NCI-H2081 (cell line): ENCODE results near the gene ARMC8.
A peak's percentile ranks its signal among the peaks of the same experiment; 100 is the strongest.
"Not testable (repeated sequence)": the region's sequence is repeated elsewhere in the genome, so short reads cannot be mapped to it uniquely, and the experiment has no call there.

Experiments
- DNase-seq, 2 experiments: peaks; one replicate each; lab custom pipeline; 2025; lab: John Stamatoyannopoulos, UW

ARMC8 gene

DNA sequence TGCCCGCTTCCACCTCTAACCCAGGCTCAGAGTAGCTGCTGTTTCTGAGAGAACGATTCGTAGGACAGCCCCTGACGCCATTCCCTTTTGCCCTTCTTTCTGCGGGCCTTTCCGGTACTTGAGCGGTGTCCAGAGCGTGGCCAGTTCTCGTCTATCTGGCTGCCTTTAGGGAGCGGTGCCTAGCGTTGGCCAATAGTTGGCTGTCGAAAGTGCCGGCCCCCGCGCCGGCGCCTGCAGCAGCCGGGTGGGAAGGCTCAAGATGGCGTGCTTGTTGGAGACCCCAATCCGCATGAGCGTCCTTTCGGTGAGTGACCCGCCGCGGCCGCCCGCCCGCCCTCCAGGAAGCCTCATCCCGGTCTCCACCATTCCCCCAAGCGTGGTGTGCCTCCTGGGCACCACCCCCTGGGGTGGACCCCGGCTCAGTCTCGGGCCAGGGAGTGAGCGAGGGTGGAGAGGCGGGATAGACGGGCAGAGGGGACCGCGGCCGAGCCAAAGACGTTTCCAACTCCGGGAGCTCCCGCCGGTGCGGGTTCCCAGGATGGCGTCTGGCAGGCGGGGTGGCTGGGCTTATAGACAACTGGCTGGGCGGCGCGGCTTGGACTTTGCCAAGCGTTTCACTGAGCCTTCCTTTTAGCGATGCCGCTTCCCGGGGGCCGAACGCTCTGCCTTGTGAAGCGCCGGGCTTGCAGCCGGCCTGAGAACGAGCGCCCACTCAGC lies at the start of gene ARMC8:
Gene ARMC8 (plus strand): TSS at position 6 of the 717 bp plus-strand sequence. CDS start 254 bp downstream, at position 260.
- peak; percentile 56 to 68 for DNase-seq

DNA sequence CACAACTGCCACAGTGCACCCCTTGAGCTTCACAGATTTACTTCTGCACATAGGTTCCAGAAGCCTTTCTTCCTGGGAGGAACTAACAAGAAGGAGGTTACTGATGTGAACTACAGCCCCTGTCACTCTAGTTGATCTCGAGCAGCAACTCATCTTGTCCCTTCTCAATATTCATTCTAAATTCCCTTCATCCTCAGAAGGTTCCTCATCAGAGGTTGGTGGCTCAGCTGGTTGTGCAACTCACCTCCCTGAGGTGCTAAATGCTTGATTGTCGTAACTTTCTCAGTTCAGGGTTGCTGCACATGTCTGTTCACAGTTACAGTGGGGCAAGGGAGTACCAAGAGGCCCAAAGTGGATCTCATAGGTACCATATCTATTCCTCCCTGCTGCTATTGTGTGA lies 49.2 kb upstream of the ARMC8 start:
- no peak for DNase-seq

- no peak for DNase-seq
Measured at GRCh38 chr3:138139691-138140090, 47.4 kb upstream of the ARMC8 start.

GRCh38 chr3:138140940-138141339 lies 46.2 kb upstream of the ARMC8 start:
- no peak for DNase-seq

GRCh38 chr3:138142181-138142580 lies 44.9 kb upstream of the ARMC8 start:
- not testable (repeated sequence) for DNase-seq

DNA sequence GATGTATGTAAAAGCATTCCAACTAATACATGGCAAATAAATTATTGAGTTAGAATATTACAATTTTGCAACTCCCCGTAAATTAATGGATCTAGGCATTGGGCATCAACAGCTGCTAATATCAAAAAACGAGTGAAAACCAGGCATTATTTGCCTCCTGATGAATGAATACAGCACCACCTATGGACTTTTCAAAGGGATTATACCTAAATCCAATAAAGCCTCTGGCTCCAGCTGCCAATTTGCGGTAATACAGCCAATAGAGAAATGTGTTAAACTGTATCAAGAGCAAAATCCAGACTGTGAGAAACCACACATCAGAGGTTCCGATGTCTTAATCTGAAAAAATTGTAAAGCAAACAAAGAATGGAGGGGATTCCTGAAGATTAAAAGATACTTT lies 38.6 kb upstream of the ARMC8 start:
- no peak for DNase-seq

DNA sequence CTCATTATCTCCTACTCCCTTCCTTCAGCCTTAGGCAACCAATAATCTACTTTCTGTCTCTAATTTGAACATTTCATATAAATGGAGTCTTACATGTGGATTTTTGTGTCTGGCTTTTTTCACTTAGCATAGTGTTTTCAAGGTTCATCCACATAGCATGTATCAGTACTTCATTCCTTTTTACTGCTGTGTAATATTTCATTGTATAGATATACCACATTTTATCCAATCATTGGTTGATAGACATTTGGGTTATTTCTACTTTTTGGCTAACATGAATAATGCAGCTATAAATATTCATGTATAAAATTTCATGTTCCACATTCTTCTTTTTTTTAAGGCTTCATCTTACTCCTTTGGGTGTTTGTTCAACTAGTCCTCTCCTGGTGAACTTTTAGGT lies 32.6 kb upstream of the ARMC8 start:
- DNase-seq, result no peak

DNA sequence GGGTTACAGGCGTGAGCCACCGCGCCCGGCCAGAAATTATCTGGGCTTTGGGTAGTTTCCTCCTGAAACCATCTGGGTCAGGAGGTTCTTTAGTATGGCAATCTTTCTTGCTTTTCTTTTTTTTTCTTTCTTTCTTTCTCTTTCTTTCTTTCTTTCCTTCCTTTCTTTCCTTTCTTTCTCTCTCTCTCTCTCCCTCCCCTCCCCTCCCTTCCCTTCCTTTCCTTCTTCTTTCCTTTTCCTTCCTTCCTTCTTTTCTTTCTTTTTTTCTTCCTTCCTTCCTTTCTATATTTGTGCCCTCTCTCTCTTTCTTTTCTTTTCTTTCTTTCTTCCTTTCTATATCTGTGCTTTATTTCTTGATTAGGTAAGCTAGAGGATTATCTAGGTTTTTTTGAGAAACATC lies 29.4 kb upstream of the ARMC8 start:
- no peak for DNase-seq

GRCh38 chr3:138165061-138165460 lies 22.0 kb upstream of the ARMC8 start:
- DNase-seq, result no peak

DNA sequence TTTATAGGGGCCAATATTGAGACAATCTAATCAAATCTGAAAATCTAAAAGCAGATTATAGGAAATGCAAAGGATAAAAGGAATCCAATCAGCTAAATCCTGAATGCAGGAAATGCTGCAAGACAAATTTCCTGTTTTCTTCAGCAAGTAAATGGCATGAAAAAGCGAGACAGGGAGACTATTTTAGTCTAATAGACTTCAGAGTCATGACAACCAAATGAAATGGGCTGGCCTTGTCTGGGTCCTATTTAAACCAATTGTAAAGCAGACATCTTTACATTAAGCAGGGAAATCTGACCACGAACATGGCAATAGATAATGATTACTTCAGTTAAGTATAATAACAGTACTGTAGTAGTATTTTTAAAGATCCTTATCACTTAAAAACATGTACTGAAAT lies 14.5 kb upstream of the ARMC8 start:
- peak in 1 of 2 experiments; percentile 4 for DNase-seq

- no peak for DNase-seq
Measured at GRCh38 chr3:138173769-138174420, 13.2 kb upstream of the ARMC8 start.

- DNase-seq, result peak; percentile 95
Measured at GRCh38 chr3:138174421-138175131, 12.5 kb upstream of the ARMC8 start, which contains the start of gene DBR1. TSS of gene DBR1 (minus strand) at chr3:138174921. CDS start at chr3:138174795, 126 bp downstream.

- DNase-seq, result peak; percentile 55 to 86
Measured at GRCh38 chr3:138180375-138181029, 6.6 kb upstream of the ARMC8 start.

GRCh38 chr3:138184994-138185393 lies 2.1 kb upstream of the ARMC8 start:
- DNase-seq, result no peak

GRCh38 chr3:138186221-138186620 lies 880 bp upstream of the ARMC8 start:
- DNase-seq, result no peak

DNA sequence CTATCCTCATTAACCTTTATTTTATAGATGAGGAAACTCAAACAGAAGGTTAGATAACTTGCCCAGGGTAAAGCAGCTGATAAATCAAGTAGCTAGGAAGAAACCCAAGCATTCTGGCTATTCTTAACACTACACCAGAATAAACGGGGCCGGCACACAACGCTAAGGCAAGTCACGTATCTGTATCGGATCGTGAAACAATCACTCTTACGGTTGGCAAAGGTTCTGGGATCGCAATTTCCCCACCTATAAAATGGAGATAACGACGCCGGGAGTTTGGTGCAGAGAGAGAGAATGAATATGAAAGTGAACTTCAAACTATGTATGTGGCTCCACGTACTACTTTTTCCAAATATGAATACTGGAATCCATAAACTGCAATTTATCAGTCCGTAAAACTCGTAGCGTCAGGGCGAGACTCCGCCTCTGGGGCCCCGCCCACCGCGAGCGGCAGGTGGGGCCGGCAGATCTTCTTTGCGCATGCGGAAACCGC lies 252 bp upstream of the ARMC8 start:
- peak; percentile 94 to 96 for DNase-seq

- no peak for DNase-seq
Measured at GRCh38 chr3:138188013-138188730, 1.1 kb downstream of the ARMC8 start.

DNA sequence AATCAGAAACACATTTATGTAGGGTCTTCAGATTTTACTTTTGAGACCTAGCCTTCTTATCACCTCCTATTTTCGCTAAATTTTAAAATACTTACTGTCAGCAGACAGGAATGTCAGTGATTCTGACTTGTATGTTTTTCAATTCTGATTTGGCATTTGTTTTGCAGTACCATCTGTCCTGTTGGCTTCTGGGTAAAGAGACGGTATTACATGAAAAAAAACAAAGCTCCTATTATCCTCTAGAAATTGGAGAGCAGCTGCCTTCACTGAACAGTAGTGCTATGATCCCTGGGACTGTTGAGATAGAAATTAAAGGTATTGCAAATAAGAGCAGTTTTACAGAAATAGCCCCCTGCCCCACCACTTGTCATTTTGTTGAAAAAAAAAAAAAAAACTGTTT lies 8.4 kb downstream of the ARMC8 start:
- DNase-seq, result no peak

DNA sequence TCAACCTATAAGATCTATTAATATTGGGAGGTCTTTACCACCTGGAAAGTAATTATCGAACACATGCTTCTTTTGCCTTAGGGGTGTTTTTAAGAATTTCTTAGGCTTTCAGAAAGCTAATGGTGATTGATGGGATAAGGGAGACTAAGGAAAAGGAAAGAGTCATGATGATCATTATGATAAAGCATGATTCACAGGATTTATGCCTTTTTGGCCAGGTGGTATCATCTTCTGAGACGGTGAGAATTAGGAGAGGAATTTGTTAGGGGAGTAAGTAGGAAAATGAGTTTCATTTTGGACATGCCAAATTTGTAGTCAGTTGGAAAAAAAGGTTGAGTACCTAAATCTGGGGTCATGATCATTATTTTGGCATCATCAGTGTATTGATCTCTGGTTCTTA lies 8.9 kb downstream of the ARMC8 start:
- DNase-seq, result no peak

DNA sequence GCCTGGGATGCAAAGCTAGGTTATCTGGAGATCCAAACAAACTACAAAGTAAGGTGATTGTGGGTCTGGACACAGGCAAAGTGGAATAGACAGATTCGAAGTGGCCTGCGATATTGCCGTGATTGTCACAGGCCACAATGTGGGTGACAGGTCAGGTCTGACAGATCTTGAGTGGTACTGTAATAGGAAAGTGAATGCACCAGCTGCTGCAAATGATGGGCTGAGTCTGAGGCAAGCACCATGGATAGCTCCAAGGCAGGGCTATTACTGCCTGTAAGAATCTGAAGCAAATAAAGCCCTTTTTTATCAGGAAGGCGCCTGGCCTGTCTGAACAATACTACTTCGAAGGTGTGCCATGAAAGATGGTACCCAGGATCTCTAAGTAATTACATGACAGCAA lies 10.0 kb downstream of the ARMC8 start:
- no peak for DNase-seq

DNA sequence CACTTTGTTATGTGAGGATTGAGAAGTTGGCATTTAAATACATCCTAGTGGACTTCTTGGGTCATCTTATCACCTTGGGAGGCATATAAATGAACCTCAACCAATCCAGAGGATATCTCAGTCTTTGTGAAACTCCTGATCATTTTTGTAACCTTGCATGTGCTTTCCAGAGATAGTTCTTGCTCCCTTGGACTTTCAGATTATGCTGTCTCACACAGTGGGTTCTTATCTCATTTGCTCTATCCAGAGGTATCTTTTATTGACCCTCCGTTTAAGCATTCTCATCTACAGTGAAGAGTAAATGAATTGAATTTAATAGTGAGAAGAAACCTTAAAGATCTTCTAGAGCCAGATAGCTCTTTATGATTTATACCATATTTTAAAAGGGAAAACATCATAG lies 10.4 kb downstream of the ARMC8 start:
- DNase-seq, result no peak

- DNase-seq, result no peak
Measured at GRCh38 chr3:138199851-138200250, 12.8 kb downstream of the ARMC8 start.
